ENCODE data around the gene RNF141. TPM values are rescaled to one million over a fixed set of nuclear protein-coding genes. Genes with fewer than 3 reads are reported as not detected.

RNF141 gene
- total RNA-seq, 1 donor from 2014 or later = 49.3 TPM

- Histone ChIP-seq H3F3A (ENCODE audit: low read depth) (no peaks in the 10 kb centered on the region), H4K20me1 (ENCODE audit: low read depth) (no peaks in the 10 kb centered on the region), H3K36me3 (no peaks in the 10 kb centered on the region), H2AFZ (replicated peaks) (no peak overlapping the region), H3K4me1 (no peaks in the 10 kb centered on the region), H3K79me2 (ENCODE audit: low read depth) (no peaks in the 10 kb centered on the region), H3K9ac (no peak overlapping the region), H3K9me3 (ENCODE audit: low read depth) (no peaks in the 10 kb centered on the region), H3K27ac (no peak overlapping the region), H3K27me3 (no peaks in the 10 kb centered on the region), H3K4me3 (no peak overlapping the region), H3K4me2 (no peak overlapping the region)
- DNase-seq (ENCODE audit: low spot score) = no peak
- no peak overlapping the region for H3K4me3 Mint-ChIP-seq
- no peak for TF ChIP-seq EZH2phosphoT487 (IDR thresholded peaks at IDR 0.05)
- no peak for TF ChIP-seq EZH2 (IDR thresholded peaks at IDR 0.05)
- no peak for TF ChIP-seq CTCF (IDR thresholded peaks at IDR 0.05)
- no peaks in the 10 kb centered on the region for H3K4me1 Mint-ChIP-seq
- peaks cover 3% of the 10 kb centered on the region for H3K9me3 Mint-ChIP-seq
- no peak overlapping the region for H3K27ac Mint-ChIP-seq
- H3K27me3 Mint-ChIP-seq (ENCODE audit: insufficient read depth, low read depth) = peaks cover 4% of the 10 kb centered on the region
- no peaks in the 10 kb centered on the region for H3K36me3 Mint-ChIP-seq
Measured at GRCh38 chr11:10551845-10552352, 10.9 kb upstream of the RNF141 start.

- H3K27ac Mint-ChIP-seq = no peak overlapping the region
- DNase-seq (ENCODE audit: low spot score) = no peak
- no peak overlapping the region for H3K4me3 ChIP-seq
- no peak overlapping the region for H3K9ac ChIP-seq
- peaks cover 3% of the 10 kb centered on the region for H3K9me3 Mint-ChIP-seq
- H3K4me3 Mint-ChIP-seq = no peak overlapping the region
- H3K27me3 ChIP-seq = no peaks in the 10 kb centered on the region
- no peak overlapping the region for H2AFZ ChIP-seq (replicated peaks)
- H3K27me3 Mint-ChIP-seq (ENCODE audit: insufficient read depth, low read depth) = peaks cover 4% of the 10 kb centered on the region
- no peaks in the 10 kb centered on the region for H4K20me1 ChIP-seq (ENCODE audit: low read depth)
- H3K4me1 Mint-ChIP-seq = no peaks in the 10 kb centered on the region
- H3K4me1 ChIP-seq = no peaks in the 10 kb centered on the region
- H3K27ac ChIP-seq = no peak overlapping the region
- no peaks in the 10 kb centered on the region for H3K79me2 ChIP-seq (ENCODE audit: low read depth)
- TF ChIP-seq EZH2 (IDR thresholded peaks at IDR 0.05) = no peak
- TF ChIP-seq CTCF (IDR thresholded peaks at IDR 0.05) = no peak
- no peak for TF ChIP-seq EZH2phosphoT487 (IDR thresholded peaks at IDR 0.05)
- no peaks in the 10 kb centered on the region for H3K36me3 ChIP-seq
- H3F3A ChIP-seq (ENCODE audit: low read depth) = no peaks in the 10 kb centered on the region
- no peak overlapping the region for H3K4me2 ChIP-seq
- H3K36me3 Mint-ChIP-seq = no peaks in the 10 kb centered on the region
- no peaks in the 10 kb centered on the region for H3K9me3 ChIP-seq (ENCODE audit: low read depth)
Measured at GRCh38 chr11:10551290-10551592, 10.3 kb upstream of the RNF141 start.

- Histone ChIP-seq H3F3A (ENCODE audit: low read depth) (no peaks in the 10 kb centered on the region), H3K4me1 (no peaks in the 10 kb centered on the region), H3K9me3 (ENCODE audit: low read depth) (no peaks in the 10 kb centered on the region), H3K79me2 (ENCODE audit: low read depth) (no peaks in the 10 kb centered on the region), H3K4me3 (no peak overlapping the region), H3K27me3 (no peaks in the 10 kb centered on the region), H3K36me3 (no peaks in the 10 kb centered on the region), H3K9ac (no peak overlapping the region), H3K27ac (no peak overlapping the region), H4K20me1 (ENCODE audit: low read depth) (no peaks in the 10 kb centered on the region), H2AFZ (replicated peaks) (no peak overlapping the region), H3K4me2 (no peak overlapping the region)
- Mint-ChIP-seq H3K9me3 (peaks cover 3% of the 10 kb centered on the region), H3K27me3 (ENCODE audit: insufficient read depth, low read depth) (peaks cover 4% of the 10 kb centered on the region), H3K4me1 (no peaks in the 10 kb centered on the region), H3K27ac (no peak overlapping the region), H3K36me3 (no peaks in the 10 kb centered on the region), H3K4me3 (no peak overlapping the region)
- TF ChIP-seq EZH2 (IDR thresholded peaks at IDR 0.05) (no peak), CTCF (IDR thresholded peaks at IDR 0.05) (no peak), EZH2phosphoT487 (IDR thresholded peaks at IDR 0.05) (no peak)
- DNase-seq (ENCODE audit: low spot score) = no peak
Measured at GRCh38 chr11:10550503-10551289, 9.7 kb upstream of the RNF141 start.

Measured in neural progenitor cell (in vitro differentiated cells).